Iris pigment epithelial cell (primary cell): Measurements from ENCODE around the gene ITGB7.

Experiments used
- DNase-seq: peaks from one replicate; pipeline ENCODE4 v3.0.0-alpha.2; 2011; ENCODE audit warnings: low read depth

Gene ITGB7

GRCh38 chr12:53207042-53207441 is at the start of gene ITGB7:
ITGB7 (minus strand) TSS chr12:53207251; CDS start chr12:53200443, 6,808 bp downstream.
- DNase-seq, result no peak

- DNase-seq, result no peak
These were observed 48.9 kb upstream of the ITGB7 start for GRCh38 chr12:53255996-53256395.

GRCh38 chr12:53254816-53255545 is 47.9 kb upstream of the ITGB7 start:
- DNase-seq, result no peak

GRCh38 chr12:53253298-53253697 is 46.2 kb upstream of the ITGB7 start:
- DNase-seq, result no peak

- DNase-seq, result peak; percentile 26
These were observed 45.4 kb upstream of the ITGB7 start for GRCh38 chr12:53252349-53252916.

GRCh38 chr12:53251477-53252348 is 44.7 kb upstream of the ITGB7 start:
- DNase-seq, result peak; percentile 63

GRCh38 chr12:53245286-53245685 is 38.2 kb upstream of the ITGB7 start:
- DNase-seq, result no peak

- no peak for DNase-seq
These were observed 37.3 kb upstream of the ITGB7 start for GRCh38 chr12:53244337-53244736.

- DNase-seq, result no peak
These were observed 34.8 kb upstream of the ITGB7 start for GRCh38 chr12:53241623-53242412.

GRCh38 chr12:53239643-53240258 is 32.7 kb upstream of the ITGB7 start:
- DNase-seq, result no peak

- DNase-seq, result no peak
These were observed 29.5 kb upstream of the ITGB7 start for GRCh38 chr12:53236443-53237111.

GRCh38 chr12:53235742-53236442 is 28.8 kb upstream of the ITGB7 start:
- no peak for DNase-seq

GRCh38 chr12:53235164-53235563 is 28.1 kb upstream of the ITGB7 start:
- DNase-seq, result no peak

- DNase-seq, result no peak
These were observed 27.3 kb upstream of the ITGB7 start for GRCh38 chr12:53234271-53234914.

- DNase-seq, result no peak
These were observed 26.6 kb upstream of the ITGB7 start for GRCh38 chr12:53233671-53234121.

- no peak for DNase-seq
These were observed 25.8 kb upstream of the ITGB7 start for GRCh38 chr12:53232646-53233461.

- DNase-seq, result no peak
These were observed 25.0 kb upstream of the ITGB7 start, which contains the start of gene RARG for GRCh38 chr12:53231921-53232645. RARG (minus strand) TSS chr12:53232209; CDS start chr12:53227545, 4,664 bp downstream.

- DNase-seq, result no peak
These were observed 24.5 kb upstream of the ITGB7 start for GRCh38 chr12:53231671-53231920.
